IMR-90 (cell line): ENCODE measurements around the gene H3-3A. TPM values are rescaled to one million over a fixed set of nuclear protein-coding genes. Genes with fewer than 3 reads are reported as not detected.

ENCODE experiments used
- ATAC-seq: fragments of 200-7000 bp; cut with Tn5 transposase; 2 replicates; pipeline ENCODE4 v1.9.1; 2020; ENCODE audit warnings: low read depth, mild to moderate bottlenecking, moderate library complexity
- BruUV-seq: library from RNA; stranded (reverse); fragments of 400-500 nt; replicated peaks from 2 replicates; lab custom pipeline; 2021; lab: Mats Ljungman, UMichigan
- CTCF ChIA-PET: fragments of 300-600 bp; formaldehyde crosslinking; extraction: SDS; loops from one replicate; lab custom pipeline; 2021; ENCODE audit warnings: antibody characterized with exemption; lab: Yijun Ruan, JAX
- POLR2A ChIA-PET: fragments of 300-600 bp; sonication (Branson Sonifier 250); formaldehyde crosslinking; loops from one replicate; lab custom pipeline; 2022; ENCODE audit warnings: antibody characterized with exemption; ENCODE audit not compliant: unreplicated experiment; lab: Charles Lee
- DNase-seq: peaks from one replicate; pipeline ENCODE4 v3.0.0; 2013
- H2AFZ ChIP-seq: replicated peaks from 2 replicates; pipeline ENCODE3; 2013; ENCODE audit warnings: low read length, mild to moderate bottlenecking; ENCODE audit not compliant: poor library complexity
- H2AK5ac ChIP-seq: 2 replicates; pipeline ENCODE4 v1.6.1; 2013; ENCODE audit warnings: low read depth, low read length, inconsistent platforms
- H2AK9ac ChIP-seq: replicated peaks from 2 replicates; pipeline ENCODE3; 2013; ENCODE audit warnings: mild to moderate bottlenecking, low read depth, low read length, moderate library complexity; ENCODE audit not compliant: poor library complexity
- H2BK120ac ChIP-seq: 2 replicates; pipeline ENCODE4 v1.6.1; 2013; ENCODE audit warnings: low read depth, low read length, inconsistent platforms
- H2BK15ac ChIP-seq: 3 replicates; pipeline ENCODE4 v1.6.1; 2013; ENCODE audit warnings: low read depth, low read length, inconsistent platforms
- H2BK20ac ChIP-seq: 2 replicates; pipeline ENCODE4 v1.6.1; 2013; ENCODE audit warnings: low read depth, mild to moderate bottlenecking, inconsistent platforms, low read length, moderate library complexity
- H2BK5ac ChIP-seq: 2 replicates; pipeline ENCODE4 v1.6.1; 2013; ENCODE audit warnings: mild to moderate bottlenecking, low read depth, low read length, inconsistent platforms; ENCODE audit not compliant: poor library complexity, severe bottlenecking
- H3K14ac ChIP-seq: replicated peaks from 2 replicates; pipeline ENCODE4 v1.6.1; 2013; ENCODE audit warnings: low read depth, low read length, inconsistent platforms
- H3K18ac ChIP-seq: 2 replicates; pipeline ENCODE4 v1.6.1; 2013; ENCODE audit warnings: low read depth, low read length, control low read depth
- H3K23ac ChIP-seq: 2 replicates; pipeline ENCODE4 v1.6.1; 2013; ENCODE audit warnings: low read depth, low read length, inconsistent platforms
- H3K27ac ChIP-seq: 2 replicates; pipeline ENCODE4 v1.5.1; 2013; ENCODE audit warnings: mild to moderate bottlenecking, control low read depth, low read length; ENCODE audit not compliant: insufficient read depth
- H3K27me3 ChIP-seq: 2 replicates; pipeline ENCODE4 v1.6.1; 2013; ENCODE audit warnings: low read length; ENCODE audit not compliant: control insufficient read depth, insufficient read depth
- H3K36me3 ChIP-seq: 2 replicates; pipeline ENCODE4 v1.6.1; 2013; ENCODE audit warnings: low read length, mixed read lengths; ENCODE audit not compliant: control insufficient read depth, insufficient read depth
- H3K4ac ChIP-seq: 2 replicates; pipeline ENCODE4 v1.6.1; 2013; ENCODE audit warnings: low read depth, low read length, inconsistent platforms
- H3K4me1 ChIP-seq: 2 replicates; pipeline ENCODE4 v1.6.1; 2013; ENCODE audit warnings: low read length, mixed read lengths; ENCODE audit not compliant: control insufficient read depth, insufficient read depth
- H3K4me2 ChIP-seq: 2 replicates; pipeline ENCODE4 v1.6.1; 2013; ENCODE audit warnings: low read depth, mild to moderate bottlenecking, control low read depth, low read length, moderate library complexity
- H3K4me3 ChIP-seq: 2 replicates; pipeline ENCODE4 v1.5.1; 2013; ENCODE audit warnings: low read depth, mild to moderate bottlenecking, control low read depth, low read length, moderate library complexity; ENCODE audit not compliant: insufficient read depth
- H3K56ac ChIP-seq: 2 replicates; pipeline ENCODE4 v1.6.1; 2013; ENCODE audit warnings: low read length, inconsistent platforms; ENCODE audit not compliant: insufficient read depth; ENCODE audit errors: extremely low read depth
- H3K79me1 ChIP-seq, 2 experiments: 2 replicates each; pipeline ENCODE4 v1.6.1; 2013; ENCODE audit warnings: low read length in 2 of 2, inconsistent platforms in 1 of 2, low read depth in 1 of 2
- H3K9ac ChIP-seq: 2 replicates; pipeline ENCODE4 v1.6.1; 2013; ENCODE audit warnings: low read depth, low read length, control low read depth
- H3K9me1 ChIP-seq: 2 replicates; pipeline ENCODE4 v1.6.1; 2013; ENCODE audit warnings: low read length, inconsistent platforms; ENCODE audit not compliant: insufficient read depth
- H3K9me3 ChIP-seq: 2 replicates; pipeline ENCODE4 v1.6.1; 2013; ENCODE audit warnings: low read length; ENCODE audit not compliant: control insufficient read depth, insufficient read depth
- H4K20me1 ChIP-seq: 2 replicates; pipeline ENCODE4 v1.6.1; 2013; ENCODE audit warnings: low read length, inconsistent platforms; ENCODE audit not compliant: insufficient read depth
- H4K5ac ChIP-seq: 2 replicates; pipeline ENCODE4 v1.6.1; 2013; ENCODE audit warnings: mild to moderate bottlenecking, low read depth, low read length, control low read depth
- H4K8ac ChIP-seq, 2 experiments: 2 replicates each; pipeline ENCODE4 v1.6.1; 2013; ENCODE audit warnings: low read depth in 2 of 2, low read length in 2 of 2, control low read depth in 1 of 2, inconsistent platforms in 1 of 2
- H4K91ac ChIP-seq: 2 replicates; pipeline ENCODE4 v1.6.1; 2013; ENCODE audit warnings: low read depth, low read length, inconsistent platforms; ENCODE audit not compliant: insufficient read depth
- BHLHE40 ChIP-seq: fragments of 150-350 bp; IDR thresholded peaks from 2 replicates; pipeline ENCODE4 v1.6.1; 2016; ENCODE audit warnings: mild to moderate bottlenecking, low read depth, low read length
- CEBPB ChIP-seq: IDR thresholded peaks from 2 replicates; pipeline ENCODE4 v1.6.1; 2012; ENCODE audit warnings: low read depth, low read length, improper control_type of control experiment
- CHD1 ChIP-seq: IDR thresholded peaks from 2 replicates; pipeline ENCODE4 v1.6.1; 2012; ENCODE audit warnings: low read depth, low read length, improper control_type of control experiment
- CTCF ChIP-seq: conservative IDR thresholded peaks from 2 replicates; pipeline ENCODE4 v1.5.1; 2012; ENCODE audit warnings: mild to moderate bottlenecking, low read depth, low read length, improper control_type of control experiment
- FOS ChIP-seq: fragments of 150-350 bp; IDR thresholded peaks from 2 replicates; pipeline ENCODE4 v1.6.1; 2016; ENCODE audit warnings: low read depth, low read length
- MAFK ChIP-seq: IDR thresholded peaks from 2 replicates; pipeline ENCODE4 v1.6.1; 2012; ENCODE audit warnings: low read depth, low read length, improper control_type of control experiment
- MAZ ChIP-seq: IDR thresholded peaks from 2 replicates; pipeline ENCODE4 v1.6.1; 2012; ENCODE audit warnings: low read depth, mild to moderate bottlenecking, low read length, improper control_type of control experiment, moderate library complexity, borderline replicate concordance
- MXI1 ChIP-seq: IDR thresholded peaks from 2 replicates; pipeline ENCODE4 v1.6.1; 2012; ENCODE audit warnings: low read depth, mild to moderate bottlenecking, low read length, moderate library complexity, borderline replicate concordance
- NFE2L2 ChIP-seq: fragments of 150-350 bp; IDR thresholded peaks from 2 replicates; pipeline ENCODE4 v1.6.1; 2016; ENCODE audit warnings: low read depth, mild to moderate bottlenecking, low read length
- POLR2A ChIP-seq: IDR thresholded peaks from 2 replicates; pipeline ENCODE4 v1.6.1; 2012; ENCODE audit warnings: mild to moderate bottlenecking, low read depth, low read length
- RAD21 ChIP-seq: IDR thresholded peaks from 2 replicates; pipeline ENCODE4 v1.6.1; 2012; ENCODE audit warnings: low read length, improper control_type of control experiment
- RCOR1 ChIP-seq: IDR thresholded peaks from 2 replicates; pipeline ENCODE4 v1.6.1; 2012; ENCODE audit warnings: mild to moderate bottlenecking, low read length, improper control_type of control experiment; ENCODE audit not compliant: insufficient replicate concordance
- RFX5 ChIP-seq: IDR thresholded peaks from 2 replicates; pipeline ENCODE4 v1.8.0; 2012; ENCODE audit warnings: low read depth, mild to moderate bottlenecking, low read length, moderate library complexity
- SMC3 ChIP-seq: fragments of 150-350 bp; IDR thresholded peaks from 2 replicates; pipeline ENCODE4 v1.6.1; 2016; ENCODE audit warnings: low read depth, mild to moderate bottlenecking, antibody characterized with exemption, low read length, moderate library complexity
- USF2 ChIP-seq: fragments of 150-350 bp; IDR thresholded peaks from 2 replicates; pipeline ENCODE4 v1.6.1; 2017; ENCODE audit warnings: mild to moderate bottlenecking, antibody characterized with exemption, low read length, low read depth
- whole genome bisulfite sequencing, 2 experiments: methylation state at CpG; one replicate each; pipeline versions ENCODE4 v1.1.5 to v1.1.7; 2013; ENCODE audit warnings: missing lambda C conversion rate in 2 of 2; ENCODE audit not compliant: insufficient read length in 1 of 2; ENCODE audit errors: extremely low coverage in 2 of 2; 5-methylcytosine and 5-hydroxymethylcytosine counted together
- dilution Hi-C: fragments of 300-500 bp; cut with HindIII; formaldehyde crosslinking; loops from one replicate; pipeline ENCODE4 v1.14.3; 2018; ENCODE audit warnings: low sequenced_read_pairs; ENCODE audit not compliant: unreplicated experiment
- in situ Hi-C: fragments of 300-500 bp; cut with MboI; formaldehyde crosslinking; loops from 3 replicates; pipeline ENCODE4 v1.14.3; 2019; ENCODE audit warnings: low sequenced_read_pairs, inconsistent platforms, mixed read lengths
- intact Hi-C: fragments of 100-400 bp; cut with micrococcal nuclease; formaldehyde crosslinking; loops from 2 replicates; pipeline ENCODE4 v1.10.0; 2022
- polyA plus RNA-seq, 3 experiments: library from polyadenylated mRNA; depleted of rRNA; stranded (reverse); fragments of >200 nt; gene quantifications; 2 replicates each; pipeline ENCODE4 v1.2.3, GENCODE V29; 2012; ENCODE audit warnings: low replicate concordance in 1 of 3
- total RNA-seq: library from RNA; depleted of rRNA; stranded (reverse); fragments of >200 nt; gene quantifications from 2 replicates; pipeline ENCODE4 v1.2.3, GENCODE V29; 2012
- TF ChIP-seq, protein P1 (sequence below): fragments of 150-350 bp; IDR thresholded peaks from 2 replicates; pipeline ENCODE4 v1.6.1; 2016; ENCODE audit warnings: low read depth, mild to moderate bottlenecking, low read length, moderate library complexity, borderline replicate concordance

Gene H3-3A
- total and polyA plus RNA-seq, 2 of the 4 experiments (the other 2 are of a cell fraction) = 188 to 256 TPM

DNA sequence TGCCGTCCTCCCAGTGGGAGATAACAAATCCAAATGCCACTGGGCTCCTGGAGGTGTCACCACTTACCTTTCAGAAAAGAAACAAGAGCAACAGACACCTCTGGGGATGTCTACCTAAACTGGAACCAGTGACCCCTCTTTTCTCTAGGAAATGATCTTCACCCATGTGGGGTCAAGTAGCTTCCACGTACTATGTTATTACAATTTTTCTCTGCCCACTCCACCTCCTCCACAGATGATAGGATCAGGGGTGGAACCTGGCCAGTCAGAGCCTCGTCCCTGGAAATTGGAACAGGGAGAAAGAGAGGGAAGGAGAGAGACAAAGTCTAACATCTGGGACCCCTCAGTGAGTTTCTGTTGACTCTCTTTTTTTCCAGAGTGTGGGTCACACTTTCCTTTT lies 50.1 kb downstream of the H3-3A start:
- Histone ChIP-seq H4K8ac (no peak overlapping the region), H2BK5ac (no peak overlapping the region), H2BK15ac (no peak overlapping the region), H2AK5ac (no peak overlapping the region), H3K4me3 (no peak overlapping the region), H3K36me3 (no peaks in the 10 kb centered on the region), H4K91ac (no peak overlapping the region), H4K20me1 (no peaks in the 10 kb centered on the region), H2BK20ac (no peak overlapping the region), H3K9ac (no peak overlapping the region), H3K56ac (no peak overlapping the region), H3K9me1 (no peaks in the 10 kb centered on the region), H3K14ac (no peak overlapping the region), H3K4me1 (peaks cover 4% of the 10 kb centered on the region; the same call in 1 of the 2 replicates), H2AFZ (no peak overlapping the region), H3K27me3 (peaks cover 3% of the 10 kb centered on the region; the same call in 1 of the 2 replicates), H3K9me3 (no peaks in the 10 kb centered on the region), H3K4ac (no peak overlapping the region), H4K5ac (no peak overlapping the region), H3K23ac (no peak overlapping the region), H3K18ac (no peak overlapping the region), H3K79me1 (no peaks in the 10 kb centered on the region), H3K27ac (no peak overlapping the region), H2BK120ac (no peak overlapping the region), H2AK9ac (no peak overlapping the region), H3K4me2 (no peak overlapping the region)
- TF ChIP-seq CTCF (no peak), CEBPB (no peak), BHLHE40 (no peak), FOS (no peak), RCOR1 (no peak), MAFK (no peak), MAZ (no peak), MXI1 (no peak), RAD21 (no peak), RFX5 (no peak), POLR2A (no peak), CHD1 (no peak), NFE2L2 (no peak), SMC3 (no peak), USF2 (no peak)
- TF ChIP-seq, protein P1, sequence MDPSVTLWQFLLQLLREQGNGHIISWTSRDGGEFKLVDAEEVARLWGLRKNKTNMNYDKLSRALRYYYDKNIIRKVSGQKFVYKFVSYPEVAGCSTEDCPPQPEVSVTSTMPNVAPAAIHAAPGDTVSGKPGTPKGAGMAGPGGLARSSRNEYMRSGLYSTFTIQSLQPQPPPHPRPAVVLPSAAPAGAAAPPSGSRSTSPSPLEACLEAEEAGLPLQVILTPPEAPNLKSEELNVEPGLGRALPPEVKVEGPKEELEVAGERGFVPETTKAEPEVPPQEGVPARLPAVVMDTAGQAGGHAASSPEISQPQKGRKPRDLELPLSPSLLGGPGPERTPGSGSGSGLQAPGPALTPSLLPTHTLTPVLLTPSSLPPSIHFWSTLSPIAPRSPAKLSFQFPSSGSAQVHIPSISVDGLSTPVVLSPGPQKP = no peak
- in situ Hi-C loops = no loop called here
- dilution Hi-C loops = no loop called here
- POLR2A ChIA-PET = no interaction called here
- ATAC-seq = no peak
- DNase-seq = no peak
- no CpG with 5 or more reads among the region's 3 CpGs for WGBS, 2 experiments
- CTCF ChIA-PET = interaction anchor here (1.0 to 1.3 kb wide), 2 partner anchors 48 to 84 kb away, joined by 3 read pairs; no protein-coding TSS in a partner anchor
- intact Hi-C loops = no loop called here
- BruUV-seq = no TSS peak
